ENCODE data around the gene HOXA3.

Gene HOXA3

GRCh38 chr7:27111751-27112277, 40.6 kb downstream of the HOXA3 start:
- Histone ChIP-seq H3K27me3 (replicated peaks) (peaks cover 91% of the 10 kb centered on the region), H3K4me3 (ENCODE audit: low read depth, low read length) (peak overlapping the region; percentile 57), H3K36me3 (replicated peaks) (no peaks in the 10 kb centered on the region), H3K27ac (no peak overlapping the region)
- TF ChIP-seq CTCF (IDR thresholded peaks at IDR 0.05; ENCODE audit: low read depth, low read length, missing control alignments), result no peak
- DNase-seq, result no peak
- in situ Hi-C loops (cut with HindIII; ENCODE audit: low pct_ligation_motif_present, low sequenced_read_pairs), result no loop called here

GRCh38 chr7:27111042-27111750, 41.2 kb downstream of the HOXA3 start:
- peak overlapping the region; percentile 30 for H3K4me3 ChIP-seq (ENCODE audit: low read depth, low read length)
- no peak for DNase-seq
- in situ Hi-C loops (cut with HindIII; ENCODE audit: low pct_ligation_motif_present, low sequenced_read_pairs), result no loop called here
- TF ChIP-seq CTCF (IDR thresholded peaks at IDR 0.05; ENCODE audit: low read depth, low read length, missing control alignments), result no peak
- H3K36me3 ChIP-seq (replicated peaks), result no peaks in the 10 kb centered on the region
- H3K27ac ChIP-seq, result no peak overlapping the region
- peaks cover 91% of the 10 kb centered on the region for H3K27me3 ChIP-seq (replicated peaks)

GRCh38 chr7:27110186-27111031, 42.0 kb downstream of the HOXA3 start:
- peaks cover 91% of the 10 kb centered on the region for H3K27me3 ChIP-seq (replicated peaks)
- H3K27ac ChIP-seq, result no peak overlapping the region
- no peaks in the 10 kb centered on the region for H3K36me3 ChIP-seq (replicated peaks)
- no peak for DNase-seq
- TF ChIP-seq CTCF (IDR thresholded peaks at IDR 0.05; ENCODE audit: low read depth, low read length, missing control alignments), result no peak
- H3K4me3 ChIP-seq (ENCODE audit: low read depth, low read length), result peak overlapping the region; percentile 30
- in situ Hi-C loops (cut with HindIII; ENCODE audit: low pct_ligation_motif_present, low sequenced_read_pairs), result no loop called here

GRCh38 chr7:27109466-27110185, 42.8 kb downstream of the HOXA3 start:
- Histone ChIP-seq H3K36me3 (replicated peaks) (no peaks in the 10 kb centered on the region), H3K27me3 (replicated peaks) (peaks cover 92% of the 10 kb centered on the region), H3K27ac (no peak overlapping the region), H3K4me3 (ENCODE audit: low read depth, low read length) (no peak overlapping the region)
- no peak for DNase-seq
- in situ Hi-C loops (cut with HindIII; ENCODE audit: low pct_ligation_motif_present, low sequenced_read_pairs), result no loop called here
- no peak for TF ChIP-seq CTCF (IDR thresholded peaks at IDR 0.05; ENCODE audit: low read depth, low read length, missing control alignments)

GRCh38 chr7:27108390-27109127, 43.8 kb downstream of the HOXA3 start:
- H3K27ac ChIP-seq, result no peak overlapping the region
- H3K27me3 ChIP-seq (replicated peaks), result peaks cover 98% of the 10 kb centered on the region
- peak overlapping the region; percentile 15 for H3K4me3 ChIP-seq (ENCODE audit: low read depth, low read length)
- DNase-seq, result no peak
- no peaks in the 10 kb centered on the region for H3K36me3 ChIP-seq (replicated peaks)
- in situ Hi-C loops (cut with HindIII; ENCODE audit: low pct_ligation_motif_present, low sequenced_read_pairs), result no loop called here
- no peak for TF ChIP-seq CTCF (IDR thresholded peaks at IDR 0.05; ENCODE audit: low read depth, low read length, missing control alignments)
